ENCODE measurements around the gene TDO2.

Gene TDO2

DNA sequence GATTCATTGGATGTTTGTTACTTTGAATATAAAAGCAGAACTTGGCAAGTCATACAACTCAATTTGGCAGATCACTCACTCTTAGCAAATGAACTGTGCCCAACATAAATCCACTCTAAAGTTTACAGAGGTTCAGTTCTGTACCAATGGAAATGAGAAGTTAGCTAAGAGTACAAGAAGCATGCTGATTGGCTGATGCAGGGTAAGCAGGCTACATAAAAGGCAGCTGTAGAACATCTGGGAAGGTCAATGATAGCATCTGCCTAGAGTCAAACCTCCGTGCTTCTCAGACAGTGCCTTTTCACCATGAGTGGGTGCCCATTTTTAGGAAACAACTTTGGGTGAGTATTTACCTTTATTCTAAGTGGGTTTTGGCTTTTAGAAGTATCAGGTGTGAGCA is at the start of gene TDO2:
TSS of gene TDO2 (plus strand) at position 244 of the 400 bp plus-strand sequence. CDS start at position 307, 63 bp downstream.
- no peak for DNase-seq (ENCODE audit: low read depth)
- TF ChIP-seq, protein P1, sequence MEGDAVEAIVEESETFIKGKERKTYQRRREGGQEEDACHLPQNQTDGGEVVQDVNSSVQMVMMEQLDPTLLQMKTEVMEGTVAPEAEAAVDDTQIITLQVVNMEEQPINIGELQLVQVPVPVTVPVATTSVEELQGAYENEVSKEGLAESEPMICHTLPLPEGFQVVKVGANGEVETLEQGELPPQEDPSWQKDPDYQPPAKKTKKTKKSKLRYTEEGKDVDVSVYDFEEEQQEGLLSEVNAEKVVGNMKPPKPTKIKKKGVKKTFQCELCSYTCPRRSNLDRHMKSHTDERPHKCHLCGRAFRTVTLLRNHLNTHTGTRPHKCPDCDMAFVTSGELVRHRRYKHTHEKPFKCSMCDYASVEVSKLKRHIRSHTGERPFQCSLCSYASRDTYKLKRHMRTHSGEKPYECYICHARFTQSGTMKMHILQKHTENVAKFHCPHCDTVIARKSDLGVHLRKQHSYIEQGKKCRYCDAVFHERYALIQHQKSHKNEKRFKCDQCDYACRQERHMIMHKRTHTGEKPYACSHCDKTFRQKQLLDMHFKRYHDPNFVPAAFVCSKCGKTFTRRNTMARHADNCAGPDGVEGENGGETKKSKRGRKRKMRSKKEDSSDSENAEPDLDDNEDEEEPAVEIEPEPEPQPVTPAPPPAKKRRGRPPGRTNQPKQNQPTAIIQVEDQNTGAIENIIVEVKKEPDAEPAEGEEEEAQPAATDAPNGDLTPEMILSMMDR (IDR thresholded peaks at IDR 0.05; ENCODE audit: low read depth, low read length, missing control alignments): no peak
- H3K4me3 ChIP-seq (ENCODE audit: low read depth, low read length): no peak within 1 kb of the TSS

DNA sequence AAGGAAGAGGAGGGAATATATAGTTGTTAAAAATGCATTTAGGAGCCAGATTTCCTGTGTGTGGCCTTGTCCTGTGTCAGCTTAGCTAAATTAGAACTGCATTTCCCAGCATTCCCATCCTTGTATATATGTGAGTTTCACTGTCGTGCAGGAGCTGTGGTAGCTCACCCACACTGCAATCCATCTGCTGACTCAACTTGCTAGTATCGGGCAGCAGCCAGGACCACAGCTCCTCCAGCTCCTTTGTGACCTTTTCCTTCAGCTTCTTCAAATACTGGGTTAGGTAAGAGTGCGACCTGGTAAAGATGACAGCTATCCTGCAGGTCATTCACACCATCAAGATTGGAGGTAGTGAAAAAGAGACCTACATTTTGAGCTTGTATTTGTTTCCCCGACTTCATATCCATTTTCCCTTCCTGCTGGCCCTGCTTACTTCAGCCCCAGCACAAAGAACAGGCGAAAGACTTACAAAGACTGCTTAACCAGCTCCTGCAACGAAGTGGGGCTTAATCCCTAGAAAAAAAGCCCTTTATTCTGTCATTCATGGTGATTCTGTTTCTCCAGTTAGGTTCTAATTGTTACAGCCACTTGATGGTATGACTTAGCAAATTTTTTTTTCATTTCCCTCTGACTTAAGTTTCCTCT is 48.8 kb upstream of the TDO2 start:
- no peak overlapping the region for H3K4me3 ChIP-seq (ENCODE audit: low read depth, low read length)
- no peak for DNase-seq (ENCODE audit: low read depth)
- TF ChIP-seq, protein P1 (IDR thresholded peaks at IDR 0.05; ENCODE audit: low read depth, low read length, missing control alignments): no peak

DNA sequence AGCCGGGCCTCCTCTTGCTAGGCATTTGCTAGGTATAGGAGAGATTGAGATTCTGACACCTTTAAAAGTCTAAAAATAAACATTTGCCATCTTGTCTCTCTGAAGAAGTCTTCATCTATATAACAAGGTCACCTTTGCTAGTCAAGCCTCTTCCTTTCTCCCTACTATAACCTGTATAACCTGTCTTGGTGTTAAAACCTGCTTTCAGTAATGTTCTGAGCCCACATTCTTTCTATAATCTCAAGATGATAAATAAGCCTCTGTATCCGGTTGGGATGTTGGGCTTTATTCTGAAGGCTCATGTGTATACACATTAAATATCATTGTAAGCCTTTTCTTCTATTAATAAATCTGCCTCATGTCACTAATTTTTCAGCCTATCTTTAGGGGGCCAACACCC is 47.6 kb upstream of the TDO2 start:
- no peak for DNase-seq (ENCODE audit: low read depth)
- TF ChIP-seq, protein P1 (IDR thresholded peaks at IDR 0.05; ENCODE audit: low read depth, low read length, missing control alignments): no peak

DNA sequence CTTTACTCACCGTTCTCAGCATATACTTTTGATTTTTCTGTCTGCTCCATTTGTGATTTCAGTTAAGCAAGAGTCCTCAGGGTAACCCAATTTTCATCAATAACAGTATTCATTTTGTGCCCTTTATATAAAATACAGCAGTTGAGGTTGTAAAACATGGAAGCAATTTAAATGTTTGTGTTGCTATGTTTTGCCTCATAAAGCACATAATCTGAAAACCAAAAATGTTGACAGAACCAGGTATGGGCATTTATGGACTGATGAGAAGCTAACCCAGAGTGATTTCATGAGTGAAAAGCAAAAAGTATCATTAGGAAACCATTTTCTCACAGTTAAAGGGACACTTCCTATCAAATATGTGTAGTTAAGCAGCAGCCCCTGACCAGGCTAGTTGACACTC is 37.3 kb upstream of the TDO2 start, which contains the start of gene ASIC5:
TSS of gene ASIC5 (minus strand) at position 101 of the 400 bp plus-strand sequence. CDS start at position 50, 51 bp downstream.
- no peak within 1 kb of the TSS for H3K4me3 ChIP-seq (ENCODE audit: low read depth, low read length)
- DNase-seq (ENCODE audit: low read depth): no peak
- TF ChIP-seq, protein P1 (IDR thresholded peaks at IDR 0.05; ENCODE audit: low read depth, low read length, missing control alignments): no peak

More for the DNA sequence above, 47.6 kb upstream of the TDO2 start:
- H3K4me3 ChIP-seq (ENCODE audit: low read depth, low read length): no peak overlapping the region

DNA sequence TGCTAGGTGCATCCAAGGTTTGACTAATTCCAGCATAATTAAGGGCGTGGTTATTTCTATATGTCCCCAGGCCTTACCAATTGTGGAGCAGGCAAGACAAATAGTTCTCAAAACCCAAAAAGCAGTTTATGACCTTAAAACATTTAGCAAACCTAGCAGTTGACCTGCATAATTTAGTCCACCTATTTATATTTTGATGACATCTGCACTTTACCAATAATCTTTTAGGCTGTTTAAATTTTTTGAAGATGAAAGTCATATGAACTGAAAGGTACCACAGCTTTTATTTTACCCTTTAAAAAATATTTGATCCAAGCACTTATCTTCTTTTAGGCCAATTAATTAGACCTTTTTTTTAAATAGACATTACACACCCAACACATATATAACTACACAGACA is 27.6 kb upstream of the TDO2 start:
- H3K4me3 ChIP-seq (ENCODE audit: low read depth, low read length): no peak overlapping the region
- TF ChIP-seq, protein P1 (IDR thresholded peaks at IDR 0.05; ENCODE audit: low read depth, low read length, missing control alignments): no peak
- DNase-seq (ENCODE audit: low read depth): no peak

DNA sequence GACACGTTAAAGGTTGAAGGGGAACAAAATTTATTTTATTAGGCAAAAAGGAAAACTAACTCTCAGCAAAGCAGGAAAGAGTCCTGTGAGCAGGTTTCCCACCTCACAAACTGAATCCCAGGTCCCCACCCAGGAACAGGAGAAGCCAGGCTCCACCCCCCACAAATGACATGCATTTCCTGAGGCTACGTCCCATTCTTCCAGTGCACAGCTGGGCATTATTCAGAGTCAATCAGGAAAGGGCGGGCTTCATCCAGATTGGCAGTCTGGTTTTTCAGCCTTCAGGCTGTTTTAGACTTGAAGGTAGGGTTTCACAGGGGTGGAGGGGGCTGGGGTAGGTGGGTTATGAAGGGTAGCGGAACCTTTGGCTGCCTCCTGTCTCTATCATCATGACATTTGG is 25.5 kb upstream of the TDO2 start:
- no peak for DNase-seq (ENCODE audit: low read depth)
- TF ChIP-seq, protein P1 (IDR thresholded peaks at IDR 0.05; ENCODE audit: low read depth, low read length, missing control alignments): no peak
- H3K4me3 ChIP-seq (ENCODE audit: low read depth, low read length): no peak overlapping the region

DNA sequence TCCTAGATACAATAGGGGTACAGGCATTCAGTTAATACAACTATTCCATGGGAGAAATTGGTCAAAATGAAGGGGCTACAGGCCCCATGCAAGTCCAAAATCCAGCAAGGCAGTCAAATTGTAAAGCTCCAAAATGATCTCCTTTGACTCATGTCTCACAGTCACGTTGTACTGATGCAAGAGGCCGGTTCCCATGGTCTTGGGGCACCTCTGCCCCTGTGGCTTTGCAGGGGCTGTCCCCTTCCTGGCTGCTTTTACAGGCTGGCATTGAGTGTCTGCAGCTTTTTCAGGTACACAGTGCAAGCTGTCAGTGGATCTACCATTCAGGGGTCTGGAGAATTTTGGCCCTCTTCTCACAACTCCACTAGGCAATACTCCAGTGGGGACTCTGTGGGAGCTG is 24.9 kb upstream of the TDO2 start:
- H3K4me3 ChIP-seq (ENCODE audit: low read depth, low read length): no peak overlapping the region
- TF ChIP-seq, protein P1 (IDR thresholded peaks at IDR 0.05; ENCODE audit: low read depth, low read length, missing control alignments): no peak
- DNase-seq (ENCODE audit: low read depth): no peak

All from GM12864 (cell line).